GM18502 (cell line): ENCODE measurements around the gene GSTT2B.
"Not testable (repeated sequence)": the region's sequence is repeated elsewhere in the genome, so short reads cannot be mapped to it uniquely, and the experiment has no call there.

Experiments used
- ATAC-seq: cut with Tn5 transposase; IDR thresholded peaks from one replicate; pipeline ENCODE4 v1.9.1; 2021; ENCODE audit warnings: mild to moderate bottlenecking; ENCODE audit not compliant: unreplicated experiment, poor library complexity

GSTT2B gene

GRCh38 chr22:23908587-23909205 is 52.3 kb downstream of the GSTT2B start:
- ATAC-seq = no peak

GRCh38 chr22:23907423-23907822 is 53.6 kb downstream of the GSTT2B start:
- ATAC-seq = not testable (repeated sequence)
